H7 (cell line): ENCODE data around the gene STYK1. TPM values are rescaled to one million over a fixed set of nuclear protein-coding genes. Genes with fewer than 3 reads are reported as not detected.
A peak's percentile ranks its signal among the peaks of the same experiment; 100 is the strongest.

Source experiments
- DNase-seq: peaks from one replicate; pipeline ENCODE4 v3.0.0; 2012
- H3K27me3 ChIP-seq: 2 replicates; pipeline ENCODE4 v1.6.0; 2011; ENCODE audit warnings: mild to moderate bottlenecking, low read length; ENCODE audit not compliant: control insufficient read depth, insufficient read depth
- H3K36me3 ChIP-seq: replicated peaks from 2 replicates; pipeline ENCODE4 v1.5.1; 2011; ENCODE audit warnings: low read length; ENCODE audit not compliant: control insufficient read depth, insufficient read depth
- H3K4me3 ChIP-seq: 2 replicates; pipeline ENCODE4 v1.5.1; 2011; ENCODE audit warnings: low read depth, mild to moderate bottlenecking, control low read depth, low read length, moderate library complexity; ENCODE audit not compliant: insufficient read depth
- total RNA-seq: library from RNA; depleted of rRNA; stranded (reverse); fragments of >200 nt; shearing (Covaris generic); gene quantifications from 2 replicates; pipeline ENCODE4 v1.2.3, GENCODE V29; 2014; rRNA removed

The STYK1 gene
- 2.0 and 2.9 TPM in 2 replicates for total RNA-seq

- Histone ChIP-seq H3K36me3 (no peaks in the 10 kb centered on the region), H3K4me3 (peak within 1 kb of the TSS; percentile 66), H3K27me3 (no peaks in the 10 kb centered on the region)
- DNase-seq, result peak; percentile 87
Measured at GRCh38 chr12:10673659-10674384, at the start of gene STYK1. STYK1 (minus strand) TSS chr12:10674052; CDS start chr12:10634618, 39,434 bp downstream.

GRCh38 chr12:10722905-10723746 lies 49.3 kb upstream of the STYK1 start, which contains the start of gene YBX3:
YBX3 (minus strand) TSS chr12:10723323; CDS start chr12:10723111, 212 bp downstream.
- peak within 1 kb of the TSS; percentile 94 for H3K4me3 ChIP-seq

GRCh38 chr12:10722502-10722904 lies 48.7 kb upstream of the STYK1 start:
- Histone ChIP-seq H3K27me3 (peaks cover 5% of the 10 kb centered on the region; the same call in 1 of the 2 replicates), H3K4me3 (peak overlapping the region; percentile 94), H3K36me3 (no peaks in the 10 kb centered on the region)
- peak; percentile 69 for DNase-seq

More at GRCh38 chr12:10722905-10723746, 49.3 kb upstream of the STYK1 start, which contains the start of gene YBX3:
- H3K36me3 ChIP-seq, result no peaks in the 10 kb centered on the region
- H3K27me3 ChIP-seq, result peaks cover 5% of the 10 kb centered on the region; the same call in 1 of the 2 replicates
- DNase-seq, result peak; percentile 90

- peak; percentile 61 for DNase-seq
- no peaks in the 10 kb centered on the region for H3K36me3 ChIP-seq
- H3K27me3 ChIP-seq, result peaks cover 5% of the 10 kb centered on the region; the same call in 1 of the 2 replicates
- peak overlapping the region; percentile 94 for H3K4me3 ChIP-seq
Measured at GRCh38 chr12:10721651-10722501, 48.0 kb upstream of the STYK1 start.

GRCh38 chr12:10720974-10721650 lies 47.3 kb upstream of the STYK1 start:
- DNase-seq, result no peak
- Histone ChIP-seq H3K4me3 (peak overlapping the region; percentile 94), H3K36me3 (no peaks in the 10 kb centered on the region), H3K27me3 (peaks cover 5% of the 10 kb centered on the region; the same call in 1 of the 2 replicates)

- H3K36me3 ChIP-seq, result peaks cover 6% of the 10 kb centered on the region
- no peak for DNase-seq
- no peak overlapping the region for H3K4me3 ChIP-seq
- H3K27me3 ChIP-seq, result peaks cover 5% of the 10 kb centered on the region; the same call in 1 of the 2 replicates
Measured at GRCh38 chr12:10719482-10719881, 45.6 kb upstream of the STYK1 start.

GRCh38 chr12:10718279-10718821 lies 44.5 kb upstream of the STYK1 start:
- H3K4me3 ChIP-seq, result no peak overlapping the region
- peaks cover 10% of the 10 kb centered on the region for H3K36me3 ChIP-seq
- no peak for DNase-seq
- no peaks in the 10 kb centered on the region for H3K27me3 ChIP-seq

GRCh38 chr12:10717410-10717809 lies 43.6 kb upstream of the STYK1 start:
- Histone ChIP-seq H3K36me3 (peaks cover 11% of the 10 kb centered on the region), H3K4me3 (no peak overlapping the region), H3K27me3 (no peaks in the 10 kb centered on the region)
- DNase-seq, result no peak

GRCh38 chr12:10716704-10717315 lies 43.0 kb upstream of the STYK1 start:
- Histone ChIP-seq H3K4me3 (no peak overlapping the region), H3K27me3 (no peaks in the 10 kb centered on the region), H3K36me3 (peaks cover 16% of the 10 kb centered on the region)
- peak; percentile 46 for DNase-seq

GRCh38 chr12:10716277-10716676 lies 42.4 kb upstream of the STYK1 start:
- H3K27me3 ChIP-seq, result no peaks in the 10 kb centered on the region
- peaks cover 17% of the 10 kb centered on the region for H3K36me3 ChIP-seq
- no peak for DNase-seq
- H3K4me3 ChIP-seq, result no peak overlapping the region

- no peak overlapping the region for H3K4me3 ChIP-seq
- H3K36me3 ChIP-seq, result peaks cover 19% of the 10 kb centered on the region
- no peaks in the 10 kb centered on the region for H3K27me3 ChIP-seq
- DNase-seq, result no peak
Measured at GRCh38 chr12:10715491-10715890, 41.6 kb upstream of the STYK1 start.

- no peak for DNase-seq
- no peak overlapping the region for H3K4me3 ChIP-seq
- H3K36me3 ChIP-seq, result peaks cover 33% of the 10 kb centered on the region
- no peaks in the 10 kb centered on the region for H3K27me3 ChIP-seq
Measured at GRCh38 chr12:10709808-10710207, 36.0 kb upstream of the STYK1 start.

GRCh38 chr12:10708862-10709261 lies 35.0 kb upstream of the STYK1 start:
- Histone ChIP-seq H3K27me3 (no peaks in the 10 kb centered on the region), H3K4me3 (no peak overlapping the region), H3K36me3 (peaks cover 40% of the 10 kb centered on the region)
- DNase-seq, result no peak
